ENCODE results near the gene CAMKK1.
A peak's percentile ranks its signal among the peaks of the same experiment; 100 is the strongest.
"Not testable (repeated sequence)": the region's sequence is repeated elsewhere in the genome, so short reads cannot be mapped to it uniquely, and the experiment has no call there.

Gene CAMKK1

DNA sequence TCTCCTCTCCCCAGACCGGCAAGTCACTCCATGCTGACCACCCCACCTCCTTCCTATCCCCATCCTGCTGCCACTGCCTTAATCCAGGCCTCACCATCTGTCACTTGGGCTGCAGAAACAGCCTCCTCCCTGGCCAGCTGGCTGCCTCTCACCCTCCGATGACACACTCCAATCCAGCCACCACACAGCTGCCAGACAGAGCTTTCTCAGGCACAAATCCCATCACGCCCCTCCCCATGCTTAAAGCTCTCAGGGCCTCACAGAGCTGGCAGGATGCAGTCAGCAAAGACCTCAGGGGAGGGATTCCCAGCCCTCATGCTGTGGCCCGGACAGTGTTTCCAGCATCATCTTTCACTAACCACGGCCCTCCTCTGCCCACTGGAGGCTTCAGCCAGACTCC, 13.7 kb downstream of the CAMKK1 start:
- peak; percentile 85 for DNase-seq

DNA sequence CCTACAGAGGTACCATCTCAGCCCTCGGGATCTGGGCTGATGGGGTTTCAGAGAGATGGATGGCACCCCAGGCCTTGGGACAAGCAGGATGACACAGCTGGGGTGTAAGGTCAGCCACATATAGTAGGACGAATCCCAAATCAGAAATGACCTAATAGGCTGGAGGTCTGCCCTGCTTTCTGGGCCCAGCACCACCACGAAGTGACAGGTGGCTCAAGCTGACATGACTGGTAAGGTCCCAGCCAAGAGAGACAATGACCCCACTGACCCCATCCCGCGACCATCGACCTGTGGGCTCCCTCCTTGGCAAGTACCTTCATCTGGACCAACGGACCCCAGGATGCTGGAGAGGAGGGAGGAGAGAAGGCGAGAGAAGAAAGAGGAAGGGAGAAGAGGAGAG, 15.6 kb downstream of the CAMKK1 start:
- DNase-seq: no peak

DNA sequence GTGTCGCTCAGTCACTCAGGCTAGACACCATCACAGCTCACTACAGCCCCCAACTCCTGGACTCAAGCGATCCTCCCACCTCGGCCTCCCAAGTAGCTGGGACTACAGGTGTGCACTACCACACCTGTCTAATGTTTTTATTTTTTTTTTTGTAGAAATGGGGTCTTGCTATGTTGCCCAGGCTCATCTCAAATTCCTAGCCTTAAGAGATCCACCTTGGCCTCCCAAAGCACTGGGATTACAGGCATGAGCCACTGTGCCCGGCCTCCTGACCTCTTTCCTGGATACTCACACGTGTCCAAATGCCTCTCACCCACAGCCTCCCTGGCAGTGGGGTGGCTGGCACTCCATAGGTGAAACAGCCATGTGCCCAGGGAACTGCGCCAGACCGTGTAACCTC, 17.5 kb downstream of the CAMKK1 start:
- DNase-seq: no peak

DNA sequence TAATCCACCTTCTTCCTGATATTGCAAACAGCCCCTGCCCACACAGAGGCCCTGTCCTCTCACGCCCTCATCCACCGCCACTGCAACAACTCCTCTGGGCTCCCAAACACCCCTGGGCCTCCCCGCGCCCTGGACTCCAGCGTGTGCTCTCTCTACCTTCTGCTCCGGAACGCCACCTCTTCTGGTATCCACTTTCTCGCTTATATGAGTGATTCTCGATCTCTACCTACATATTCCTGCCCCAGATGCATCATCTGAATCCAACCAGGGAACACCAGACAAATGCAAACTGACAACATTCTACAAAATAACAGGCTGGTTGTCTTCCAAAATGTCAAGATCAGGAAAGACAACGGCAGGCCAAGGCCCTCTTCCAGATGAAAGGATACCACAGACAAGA, 19.0 kb downstream of the CAMKK1 start:
- no peak for DNase-seq

DNA sequence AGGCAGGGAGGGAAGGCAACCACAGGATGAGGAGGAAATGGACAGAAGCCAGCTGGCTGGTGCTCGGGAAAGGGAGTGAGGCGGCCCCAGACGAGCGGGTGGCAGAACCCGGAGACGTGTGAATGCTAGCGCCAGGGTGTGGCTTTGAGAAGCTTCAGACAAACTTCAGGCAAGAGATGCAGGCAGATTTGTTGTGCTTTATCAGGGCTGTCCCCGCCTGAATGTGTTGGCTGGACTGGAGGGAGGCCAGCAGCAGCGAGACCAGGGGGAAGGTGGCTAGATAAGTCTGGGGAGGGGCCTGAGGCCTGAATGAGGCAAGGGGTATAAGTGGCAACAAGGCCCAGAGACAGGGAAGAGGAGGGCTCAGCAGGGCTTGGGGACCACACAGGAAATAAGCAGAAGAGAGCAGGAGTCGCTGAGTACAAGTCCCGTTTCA, 22.0 kb downstream of the CAMKK1 start:
- DNase-seq: peak; percentile 50

DNA sequence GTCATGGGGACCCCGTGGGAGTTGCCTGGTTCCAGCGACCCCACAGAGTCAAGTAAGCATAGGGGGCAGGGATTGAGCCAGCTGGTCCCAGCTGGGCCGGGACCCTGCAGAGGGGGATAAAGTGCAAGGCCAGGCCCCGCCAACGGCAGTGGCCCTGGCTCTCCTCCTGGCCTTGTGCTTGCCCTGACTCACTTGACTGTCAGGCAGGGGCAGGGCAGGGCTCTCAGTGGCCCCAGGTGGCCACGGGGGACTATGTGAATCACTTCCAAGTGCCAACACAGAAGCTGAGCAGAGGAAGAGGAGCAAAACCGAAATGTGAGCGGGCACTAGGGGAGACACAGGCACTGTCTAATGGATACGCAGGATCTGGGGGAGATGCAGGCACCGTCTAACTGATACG, 25.2 kb downstream of the CAMKK1 start:
- no peak for DNase-seq

- DNase-seq: no peak
These were observed 25.7 kb downstream of the CAMKK1 start for GRCh38 chr17:3867106-3867505.

GRCh38 chr17:3866276-3866675, 26.6 kb downstream of the CAMKK1 start:
- no peak for DNase-seq

- DNase-seq: no peak
These were observed 27.7 kb downstream of the CAMKK1 start for GRCh38 chr17:3865176-3865575.

DNA sequence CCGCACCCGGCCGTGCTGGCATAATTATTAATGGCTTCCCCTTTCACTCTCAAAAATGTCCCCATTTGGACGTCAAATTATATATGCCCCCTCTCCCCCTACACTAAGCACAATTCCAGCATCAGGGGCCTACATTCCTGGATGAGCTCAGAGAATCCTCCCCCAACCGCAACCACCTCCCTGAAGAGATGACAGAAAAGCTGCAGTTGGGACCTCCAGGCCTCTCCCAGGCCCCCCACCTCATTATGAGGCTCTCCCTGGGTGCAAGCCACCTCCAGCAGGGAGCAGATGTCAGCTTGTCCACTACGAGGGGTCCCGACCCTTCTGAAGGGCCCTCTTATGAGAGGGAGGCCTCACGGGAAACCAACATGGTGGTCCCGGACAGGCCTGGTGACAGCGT, 28.3 kb downstream of the CAMKK1 start:
- DNase-seq: no peak

- no peak for DNase-seq
These were observed 30.8 kb downstream of the CAMKK1 start for GRCh38 chr17:3861761-3862681.

GRCh38 chr17:3860939-3861700, 31.7 kb downstream of the CAMKK1 start:
- no peak for DNase-seq

DNA sequence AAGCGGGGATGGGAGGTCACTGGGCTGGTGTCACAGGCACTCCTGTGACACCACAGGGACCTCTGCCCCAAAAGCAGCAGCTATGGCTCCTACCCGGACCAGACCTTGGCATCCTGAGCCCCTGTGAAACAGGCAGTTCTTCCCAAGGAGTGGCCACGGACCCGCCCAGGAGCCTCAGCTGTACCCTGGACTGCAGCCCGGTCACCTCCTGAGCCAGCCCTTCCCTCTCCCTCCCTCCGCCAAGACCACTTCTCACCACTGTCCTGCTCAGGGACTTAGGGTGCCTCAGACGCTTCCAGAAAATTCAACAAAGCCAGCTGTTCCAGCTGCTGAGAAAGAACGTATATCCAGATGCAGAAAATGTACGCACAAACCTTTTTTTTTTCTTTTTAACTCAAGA, 32.9 kb downstream of the CAMKK1 start:
- no peak for DNase-seq

- no peak for DNase-seq
These were observed 35.4 kb downstream of the CAMKK1 start for GRCh38 chr17:3857261-3858105.

- not testable (repeated sequence) for DNase-seq
These were observed 38.6 kb downstream of the CAMKK1 start for GRCh38 chr17:3854204-3854603.

GRCh38 chr17:3852561-3852960, 40.3 kb downstream of the CAMKK1 start:
- DNase-seq: peak; percentile 2

GRCh38 chr17:3851461-3852100, 41.3 kb downstream of the CAMKK1 start:
- DNase-seq: no peak

- DNase-seq: no peak
These were observed 44.5 kb downstream of the CAMKK1 start for GRCh38 chr17:3848229-3848835.

DNA sequence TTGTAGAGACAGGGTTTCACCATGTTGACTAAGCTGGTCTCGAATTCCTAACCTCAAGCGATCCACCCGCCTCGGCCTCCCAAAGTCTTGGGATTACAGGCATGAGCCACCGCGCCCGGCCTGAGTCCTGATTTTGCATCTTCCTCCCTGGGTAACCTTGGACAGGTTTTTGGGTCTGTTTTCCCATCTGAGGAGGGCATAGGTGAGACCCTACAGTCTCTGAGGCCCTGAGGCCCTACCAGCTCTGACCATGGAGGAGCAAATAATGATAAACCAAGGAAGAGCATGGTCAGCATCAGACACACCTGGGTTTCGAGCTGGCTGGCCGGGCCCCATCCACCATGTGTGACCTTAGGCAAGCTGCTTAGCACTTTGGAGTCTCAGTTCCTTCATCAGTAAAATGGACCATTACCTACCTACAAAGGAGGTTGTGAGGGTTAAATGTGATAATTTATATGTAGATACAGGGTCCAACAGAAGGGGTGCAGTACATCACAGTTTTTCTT, 45.6 kb downstream of the CAMKK1 start:
- no peak for DNase-seq

DNA sequence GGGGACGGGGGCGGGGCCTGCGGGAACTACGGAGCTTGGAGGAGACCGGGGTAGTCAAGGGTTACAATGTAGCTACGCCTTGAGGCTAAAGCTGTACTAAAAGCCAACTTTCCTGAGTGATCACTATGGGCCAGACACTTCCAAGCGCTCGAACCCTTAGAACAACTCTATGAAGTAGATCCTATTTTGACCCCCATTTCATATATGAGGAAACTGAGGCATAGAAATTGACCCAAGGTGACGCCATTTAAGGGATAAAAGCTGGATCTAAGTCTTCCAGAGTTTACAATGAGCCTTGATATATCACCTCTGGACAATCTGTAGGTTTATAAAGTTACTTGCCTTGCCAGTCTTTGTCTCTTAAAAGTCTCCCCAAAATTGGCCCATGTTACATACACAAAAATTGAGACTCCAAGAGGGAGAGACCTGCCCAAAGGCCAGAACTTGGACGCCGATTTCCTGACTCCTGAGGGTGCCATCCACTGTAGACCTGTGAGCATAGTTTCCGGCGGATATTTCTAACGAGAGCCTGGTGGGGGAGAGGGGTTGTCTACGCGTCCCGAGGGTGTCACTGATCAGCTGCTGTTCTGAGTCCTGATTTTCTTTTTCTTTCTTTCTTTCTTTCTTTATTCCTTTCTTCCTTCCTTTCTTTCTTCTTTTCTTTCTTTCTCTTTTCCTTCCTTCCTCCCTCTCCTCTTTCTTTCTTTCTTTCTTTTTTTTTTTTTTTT, 46.3 kb downstream of the CAMKK1 start:
- no peak for DNase-seq

Data from fibroblast of skin of scalp (primary cell).